ES-I3 (cell line): ENCODE results near the gene LDLRAD3.

Source experiments
- H3K36me3 ChIP-seq: 2 replicates; pipeline ENCODE4 v1.6.1; 2013; ENCODE audit warnings: mild to moderate bottlenecking, low read length, control low read depth, moderate library complexity; ENCODE audit not compliant: insufficient read depth
- H3K4me1 ChIP-seq: 2 replicates; pipeline ENCODE4 v1.6.1; 2013; ENCODE audit warnings: mild to moderate bottlenecking, control low read depth, low read length; ENCODE audit not compliant: insufficient read depth
- H3K9ac ChIP-seq: 2 replicates; pipeline ENCODE4 v1.6.1; 2013; ENCODE audit warnings: low read depth, mild to moderate bottlenecking, low read length, moderate library complexity
- H3K9me3 ChIP-seq: 2 replicates; pipeline ENCODE4 v1.6.1; 2013; ENCODE audit warnings: mild to moderate bottlenecking, low read length, moderate library complexity; ENCODE audit not compliant: control insufficient read depth, insufficient read depth

LDLRAD3 gene

GRCh38 chr11:36243641-36244040, 299.8 kb downstream of the LDLRAD3 start:
- no peaks in the 10 kb centered on the region for H3K36me3 ChIP-seq
- no peaks in the 10 kb centered on the region for H3K9me3 ChIP-seq
- no peak overlapping the region for H3K9ac ChIP-seq
- no peaks in the 10 kb centered on the region for H3K4me1 ChIP-seq

GRCh38 chr11:36247493-36247892, 303.6 kb downstream of the LDLRAD3 start:
- Histone ChIP-seq H3K4me1 (no peaks in the 10 kb centered on the region), H3K9me3 (0 out of 2 replicates have a peak, but pooled peaks cover 4% of the 10 kb centered on the region), H3K36me3 (no peaks in the 10 kb centered on the region), H3K9ac (no peak overlapping the region)

- Histone ChIP-seq H3K9me3 (0 out of 2 replicates have a peak, but pooled peaks cover 4% of the 10 kb centered on the region), H3K36me3 (no peaks in the 10 kb centered on the region), H3K9ac (no peak overlapping the region), H3K4me1 (no peaks in the 10 kb centered on the region)
Measured at GRCh38 chr11:36248436-36248835, 304.6 kb downstream of the LDLRAD3 start.

GRCh38 chr11:36249246-36249645, 305.4 kb downstream of the LDLRAD3 start:
- Histone ChIP-seq H3K9ac (no peak overlapping the region), H3K36me3 (no peaks in the 10 kb centered on the region)

GRCh38 chr11:36251823-36252222, 308.0 kb downstream of the LDLRAD3 start:
- Histone ChIP-seq H3K36me3 (no peaks in the 10 kb centered on the region), H3K4me1 (no peaks in the 10 kb centered on the region), H3K9me3 (peaks cover 4% of the 10 kb centered on the region; the same call in 1 of the 2 replicates), H3K9ac (no peak overlapping the region)

More at GRCh38 chr11:36249246-36249645, 305.4 kb downstream of the LDLRAD3 start:
- 0 out of 2 replicates have a peak, but pooled peaks cover 4% of the 10 kb centered on the region for H3K9me3 ChIP-seq
- H3K4me1 ChIP-seq: no peaks in the 10 kb centered on the region

GRCh38 chr11:36253238-36253637, 309.4 kb downstream of the LDLRAD3 start:
- H3K9me3 ChIP-seq: peaks cover 4% of the 10 kb centered on the region; the same call in 1 of the 2 replicates
- no peak overlapping the region for H3K9ac ChIP-seq
- H3K4me1 ChIP-seq: no peaks in the 10 kb centered on the region
- H3K36me3 ChIP-seq: no peaks in the 10 kb centered on the region

GRCh38 chr11:36254713-36255112, 310.9 kb downstream of the LDLRAD3 start:
- H3K4me1 ChIP-seq: no peaks in the 10 kb centered on the region

GRCh38 chr11:36257351-36257750, 313.5 kb downstream of the LDLRAD3 start:
- no peaks in the 10 kb centered on the region for H3K4me1 ChIP-seq
- H3K36me3 ChIP-seq: no peaks in the 10 kb centered on the region
- H3K9ac ChIP-seq: no peak overlapping the region
- H3K9me3 ChIP-seq: no peaks in the 10 kb centered on the region; the same call in 1 of the 2 replicates

More at GRCh38 chr11:36254713-36255112, 310.9 kb downstream of the LDLRAD3 start:
- no peaks in the 10 kb centered on the region for H3K36me3 ChIP-seq
- no peak overlapping the region for H3K9ac ChIP-seq
- H3K9me3 ChIP-seq: peaks cover 4% of the 10 kb centered on the region; the same call in 1 of the 2 replicates

- H3K36me3 ChIP-seq: no peaks in the 10 kb centered on the region
Measured at GRCh38 chr11:36258730-36259360, 315.0 kb downstream of the LDLRAD3 start.

GRCh38 chr11:36261094-36261493, 317.2 kb downstream of the LDLRAD3 start:
- Histone ChIP-seq H3K36me3 (no peaks in the 10 kb centered on the region), H3K4me1 (no peaks in the 10 kb centered on the region), H3K9ac (no peak overlapping the region), H3K9me3 (no peaks in the 10 kb centered on the region; the same call in 1 of the 2 replicates)

More at GRCh38 chr11:36258730-36259360, 315.0 kb downstream of the LDLRAD3 start:
- H3K9me3 ChIP-seq: no peaks in the 10 kb centered on the region; the same call in 1 of the 2 replicates
- H3K4me1 ChIP-seq: no peaks in the 10 kb centered on the region
- H3K9ac ChIP-seq: no peak overlapping the region

GRCh38 chr11:36264011-36264972, 320.4 kb downstream of the LDLRAD3 start:
- Histone ChIP-seq H3K9me3 (no peaks in the 10 kb centered on the region), H3K9ac (no peak overlapping the region), H3K4me1 (no peaks in the 10 kb centered on the region), H3K36me3 (no peaks in the 10 kb centered on the region)

GRCh38 chr11:36264973-36265344, 321.1 kb downstream of the LDLRAD3 start:
- H3K9ac ChIP-seq: no peak overlapping the region
- H3K36me3 ChIP-seq: no peaks in the 10 kb centered on the region
- H3K9me3 ChIP-seq: no peaks in the 10 kb centered on the region
- H3K4me1 ChIP-seq: no peaks in the 10 kb centered on the region

- Histone ChIP-seq H3K4me1 (no peaks in the 10 kb centered on the region), H3K9me3 (no peaks in the 10 kb centered on the region), H3K9ac (no peak overlapping the region), H3K36me3 (no peaks in the 10 kb centered on the region)
Measured at GRCh38 chr11:36265793-36266628, 322.1 kb downstream of the LDLRAD3 start.

- H3K4me1 ChIP-seq: no peaks in the 10 kb centered on the region
- H3K9ac ChIP-seq: no peak overlapping the region
- H3K36me3 ChIP-seq: no peaks in the 10 kb centered on the region
- no peaks in the 10 kb centered on the region for H3K9me3 ChIP-seq
Measured at GRCh38 chr11:36266767-36267166, 322.9 kb downstream of the LDLRAD3 start.
